ENCODE measurements around the gene CROCC2. TPM values are rescaled to one million over a fixed set of nuclear protein-coding genes. Genes with fewer than 3 reads are reported as not detected.

The CROCC2 gene
- total and polyA plus RNA-seq, 2 of the 13 experiments (the other 11 are each of a cell fraction or from before 2014, with no cell fraction given): not detected

DNA sequence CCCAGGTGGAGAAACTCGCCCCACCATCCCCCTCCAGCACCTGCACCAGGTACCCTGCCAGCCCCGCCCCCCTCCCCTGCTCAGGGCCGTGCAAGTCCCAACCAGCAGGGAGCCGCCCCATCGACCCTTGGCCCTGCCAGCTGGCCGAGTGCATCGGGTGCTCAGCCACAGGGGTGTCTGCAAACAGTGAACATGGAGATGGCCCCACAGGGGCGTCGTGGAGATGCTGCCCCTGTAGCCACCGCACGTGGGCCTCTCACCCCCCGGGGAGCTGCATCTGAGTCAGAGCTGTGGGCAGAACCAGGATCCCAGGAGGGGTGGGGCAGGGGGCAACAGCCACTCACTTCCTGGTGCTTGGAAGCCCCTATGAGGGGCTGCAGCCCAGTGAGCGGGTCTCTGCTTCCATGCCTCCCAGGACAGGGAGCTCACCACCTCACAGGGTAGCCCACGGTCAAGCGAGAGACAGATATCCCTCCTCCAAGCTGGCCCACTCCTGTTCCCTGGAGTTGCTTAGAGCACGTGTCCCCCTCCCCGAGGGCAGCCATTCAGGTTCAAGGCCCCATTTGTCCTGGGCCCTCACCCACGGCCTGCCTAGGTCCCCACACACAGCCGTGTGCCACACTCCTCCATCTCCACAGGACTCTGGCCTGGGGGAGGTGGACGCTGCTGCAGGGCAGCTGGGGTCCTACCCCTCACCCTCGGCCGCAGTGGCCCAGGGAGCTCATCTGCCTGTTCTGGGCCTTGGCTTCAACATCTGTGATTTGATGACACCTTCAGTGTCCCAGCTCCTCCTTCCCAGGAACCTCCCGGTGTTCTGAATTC lies 9.1 kb upstream of the CROCC2 start (continued):
- no peak; the same call in 1 of the 2 replicates for TF ChIP-seq HOXD1 (CRISPR knock-in tag; IDR thresholded peaks at IDR 0.05)
- TF ChIP-seq MLLT10 (CRISPR knock-in tag; IDR thresholded peaks at IDR 0.05): no peak
- TF ChIP-seq ZNF256 (CRISPR knock-in tag; conservative IDR thresholded peaks at IDR 0.05): no peak; the same call in 1 of the 2 replicates
- TF ChIP-seq NPAS2 (CRISPR knock-in tag; IDR thresholded peaks at IDR 0.05; ENCODE audit: borderline replicate concordance): 0 out of 2 replicates have a peak, but pooled peaks have one; percentile 20
- TF ChIP-seq SMARCE1 (IDR thresholded peaks at IDR 0.05; ENCODE audit: borderline replicate concordance): no peak
- TF ChIP-seq FOSL1 (CRISPR knock-in tag; IDR thresholded peaks at IDR 0.05; ENCODE audit: borderline replicate concordance): no peak
- TF ChIP-seq PHB2 (IDR thresholded peaks at IDR 0.05; ENCODE audit: partially characterized antibody): no peak
- TF ChIP-seq ZNF33B (CRISPR knock-in tag; IDR thresholded peaks at IDR 0.05): peak; percentile 78; the same call in 1 of the 2 replicates
- no peak for TF ChIP-seq PHF5A (CRISPR knock-in tag; IDR thresholded peaks at IDR 0.05; ENCODE audit: low read depth, unreplicated experiment)
- TF ChIP-seq ZNF614 (CRISPR knock-in tag; IDR thresholded peaks at IDR 0.05; ENCODE audit: borderline replicate concordance): no peak
- no peak for TF ChIP-seq ZNF232 (CRISPR knock-in tag; IDR thresholded peaks at IDR 0.05; ENCODE audit: borderline replicate concordance)
- TF ChIP-seq ZNF891 (CRISPR knock-in tag; IDR thresholded peaks at IDR 0.05): no peak
- TF ChIP-seq, protein P1, sequence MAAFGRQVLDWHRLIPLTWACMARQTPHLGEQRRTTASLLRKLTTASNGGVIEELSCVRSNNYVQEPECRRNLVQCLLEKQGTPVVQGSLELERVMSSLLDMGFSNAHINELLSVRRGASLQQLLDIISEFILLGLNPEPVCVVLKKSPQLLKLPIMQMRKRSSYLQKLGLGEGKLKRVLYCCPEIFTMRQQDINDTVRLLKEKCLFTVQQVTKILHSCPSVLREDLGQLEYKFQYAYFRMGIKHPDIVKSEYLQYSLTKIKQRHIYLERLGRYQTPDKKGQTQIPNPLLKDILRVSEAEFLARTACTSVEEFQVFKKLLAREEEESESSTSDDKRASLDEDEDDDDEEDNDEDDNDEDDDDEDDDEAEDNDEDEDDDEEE (CRISPR knock-in tag; IDR thresholded peaks at IDR 0.05): no peak
- no peak for TF ChIP-seq TSC22D2 (CRISPR knock-in tag; IDR thresholded peaks at IDR 0.05; ENCODE audit: borderline replicate concordance)
- TF ChIP-seq KIAA2018 (CRISPR knock-in tag; IDR thresholded peaks at IDR 0.05; ENCODE audit: borderline replicate concordance): no peak
- peak; percentile 64; the same call in 1 of the 2 replicates for TF ChIP-seq MTA1 (CRISPR knock-in tag; IDR thresholded peaks at IDR 0.05; ENCODE audit: borderline replicate concordance)
- no peak; the same call in 1 of the 2 replicates for TF ChIP-seq GABPB1 (CRISPR knock-in tag; IDR thresholded peaks at IDR 0.05)
- TF ChIP-seq ZC3H4 (CRISPR knock-in tag; IDR thresholded peaks at IDR 0.05; ENCODE audit: borderline replicate concordance): no peak
- TF ChIP-seq ZFP1 (CRISPR knock-in tag; IDR thresholded peaks at IDR 0.05): no peak
- TF ChIP-seq KLF6 (CRISPR knock-in tag; IDR thresholded peaks at IDR 0.05): no peak
- no peak for TF ChIP-seq PRPF4 (IDR thresholded peaks at IDR 0.05; ENCODE audit: low read depth, low read length, poor library complexity, severe bottlenecking)
- TF ChIP-seq GATAD2A (CRISPR knock-in tag; IDR thresholded peaks at IDR 0.05): peak; percentile 67
- no peak for TF ChIP-seq SIN3B (IDR thresholded peaks at IDR 0.05; ENCODE audit: low read length)

Data from HepG2 (cell line).